ENCODE measurements around the gene TTC13.

DNA sequence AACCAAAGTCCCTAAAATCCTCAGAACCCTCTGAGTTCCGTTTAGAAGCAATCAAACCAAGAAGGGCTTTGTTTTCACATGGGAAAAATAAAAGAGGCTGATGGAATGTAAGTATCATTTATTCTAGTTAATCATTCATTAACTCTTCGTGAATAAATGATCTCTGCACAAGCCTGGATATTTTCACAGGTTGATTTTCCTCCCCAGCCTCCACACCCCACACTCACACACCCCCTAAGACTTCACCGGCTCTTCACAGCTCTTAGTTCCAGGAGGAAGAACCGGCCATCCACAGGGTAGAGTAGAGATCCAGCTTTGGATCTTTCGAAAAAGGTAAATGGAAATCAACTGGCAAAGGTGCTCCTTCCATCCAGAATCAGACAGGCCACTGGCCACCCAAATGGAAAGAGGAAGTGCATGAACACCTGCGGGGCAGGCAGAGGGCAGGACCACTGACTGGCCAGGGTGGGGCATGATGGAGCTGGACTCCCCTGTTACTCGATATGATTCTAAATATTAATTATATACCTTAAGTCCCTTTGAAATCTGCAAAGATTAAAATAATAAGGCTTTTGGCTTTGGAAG lies 120.3 kb downstream of the TTC13 start:
- no peak for TF ChIP-seq EP300 (IDR thresholded peaks at IDR 0.05; ENCODE audit: low read depth)
- TF ChIP-seq, protein P1, sequence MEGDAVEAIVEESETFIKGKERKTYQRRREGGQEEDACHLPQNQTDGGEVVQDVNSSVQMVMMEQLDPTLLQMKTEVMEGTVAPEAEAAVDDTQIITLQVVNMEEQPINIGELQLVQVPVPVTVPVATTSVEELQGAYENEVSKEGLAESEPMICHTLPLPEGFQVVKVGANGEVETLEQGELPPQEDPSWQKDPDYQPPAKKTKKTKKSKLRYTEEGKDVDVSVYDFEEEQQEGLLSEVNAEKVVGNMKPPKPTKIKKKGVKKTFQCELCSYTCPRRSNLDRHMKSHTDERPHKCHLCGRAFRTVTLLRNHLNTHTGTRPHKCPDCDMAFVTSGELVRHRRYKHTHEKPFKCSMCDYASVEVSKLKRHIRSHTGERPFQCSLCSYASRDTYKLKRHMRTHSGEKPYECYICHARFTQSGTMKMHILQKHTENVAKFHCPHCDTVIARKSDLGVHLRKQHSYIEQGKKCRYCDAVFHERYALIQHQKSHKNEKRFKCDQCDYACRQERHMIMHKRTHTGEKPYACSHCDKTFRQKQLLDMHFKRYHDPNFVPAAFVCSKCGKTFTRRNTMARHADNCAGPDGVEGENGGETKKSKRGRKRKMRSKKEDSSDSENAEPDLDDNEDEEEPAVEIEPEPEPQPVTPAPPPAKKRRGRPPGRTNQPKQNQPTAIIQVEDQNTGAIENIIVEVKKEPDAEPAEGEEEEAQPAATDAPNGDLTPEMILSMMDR (IDR thresholded peaks at IDR 0.05): no peak
